Dedifferentiated amniotic fluid mesenchymal stem cell (primary cell): ENCODE data around the gene G6PD.
"Not testable (repeated sequence)": the region's sequence is repeated elsewhere in the genome, so short reads cannot be mapped to it uniquely, and the experiment has no call there.

Source experiments
- DNase-seq: peaks from one replicate; pipeline ENCODE4 v3.0.0-alpha.2; 2016; ENCODE audit errors: extremely low spot score

G6PD gene

DNA sequence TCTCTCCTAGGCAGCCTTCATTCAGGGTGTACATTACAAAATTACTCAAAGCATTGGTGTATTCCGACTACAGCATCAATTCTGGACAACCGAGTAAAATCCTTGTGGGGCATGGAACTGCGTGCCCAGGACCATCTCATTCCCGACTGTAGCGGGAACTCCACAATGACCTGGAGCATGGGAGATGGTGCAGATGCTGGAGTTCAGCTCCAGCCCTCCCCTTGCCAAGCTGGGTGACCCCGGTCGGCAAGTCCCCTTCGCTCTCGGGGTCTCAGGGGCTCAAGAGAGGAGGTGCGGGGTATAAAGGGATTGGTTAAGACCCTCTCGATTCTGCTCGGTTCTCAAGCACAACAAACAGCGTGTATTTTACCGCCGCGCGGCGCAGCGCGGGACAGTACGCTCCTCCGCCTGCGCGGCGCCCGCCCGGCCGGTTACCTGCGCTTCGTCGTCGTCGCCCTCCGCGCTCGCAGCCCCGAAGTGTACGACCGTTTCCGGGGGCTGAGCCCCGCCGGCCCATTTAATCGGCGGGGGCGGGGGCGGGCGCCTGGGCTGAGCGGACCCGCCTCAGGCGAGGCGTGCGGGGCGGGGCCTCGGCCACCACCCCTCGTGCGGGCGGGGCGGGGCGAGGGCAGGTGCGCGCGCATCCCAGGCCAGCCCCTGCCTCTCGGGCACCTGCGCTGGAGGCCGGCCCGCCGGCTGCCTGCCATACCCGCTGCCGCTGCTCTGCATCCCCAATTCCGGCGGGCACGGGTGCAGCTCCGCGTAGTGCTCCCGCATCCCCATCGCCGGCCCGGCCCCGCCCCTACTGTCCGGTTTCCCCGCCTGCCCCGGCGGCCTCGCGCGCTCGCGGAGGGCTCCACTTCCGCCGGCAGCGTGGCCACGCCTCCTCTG, at the start of gene G6PD:
Gene G6PD, minus strand, starts transcription at position 493 of the 891 bp plus-strand sequence. CDS start 691 bp downstream, outside the sequence.
- no peak for DNase-seq

DNA sequence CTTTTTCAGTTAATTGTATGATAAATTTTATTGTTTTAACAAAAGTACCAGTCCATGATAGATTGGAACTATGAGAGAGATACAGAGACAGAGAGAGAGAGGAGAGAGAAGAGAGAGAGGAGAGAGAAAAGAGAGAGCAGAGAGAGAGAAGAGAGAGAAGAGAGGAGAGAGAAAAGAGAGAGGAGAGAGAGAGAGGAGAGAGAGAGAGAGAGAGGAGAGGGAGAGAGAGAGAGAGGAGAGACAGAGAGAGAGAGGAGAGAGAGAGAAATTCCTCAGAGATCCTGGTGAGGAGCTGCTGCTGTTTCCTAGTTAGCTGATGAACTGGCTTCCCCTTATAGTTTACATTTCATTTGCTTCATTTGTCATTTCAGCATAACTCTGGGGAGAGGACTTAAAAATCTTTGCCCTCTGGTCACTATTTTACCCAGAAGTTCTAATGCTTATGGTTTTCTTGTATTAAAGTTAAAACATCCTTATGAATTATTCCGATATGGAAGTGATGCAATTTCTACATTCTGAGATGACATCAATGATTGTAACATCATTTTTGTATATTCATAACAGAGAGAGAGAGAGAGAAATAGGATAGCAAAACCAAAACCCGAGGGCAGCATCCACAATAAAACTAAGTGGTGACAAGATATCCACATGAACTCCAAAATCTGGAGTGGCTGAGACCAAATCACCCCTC, 49.1 kb upstream of the G6PD start:
- DNase-seq, result no peak

DNA sequence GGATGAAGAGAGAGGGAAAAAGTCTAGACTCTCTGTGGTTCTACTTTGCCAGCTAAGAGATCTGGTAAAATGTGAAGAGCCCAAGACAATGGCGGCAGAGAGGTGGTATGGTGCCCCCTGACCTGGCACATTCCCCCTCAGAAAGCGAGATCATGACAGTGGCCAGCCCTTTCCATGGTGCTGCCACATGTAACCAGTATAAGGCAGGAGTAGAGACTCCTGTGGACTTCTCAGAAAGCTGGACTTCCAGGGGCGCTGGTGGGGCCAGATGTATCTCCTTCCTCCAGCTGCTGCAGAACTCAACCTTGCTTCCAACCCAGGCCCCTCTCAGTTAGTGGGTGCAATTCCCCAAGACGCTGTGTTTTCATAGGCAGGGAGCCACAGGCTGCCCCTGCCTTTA, 47.8 kb upstream of the G6PD start:
- DNase-seq, result no peak

DNA sequence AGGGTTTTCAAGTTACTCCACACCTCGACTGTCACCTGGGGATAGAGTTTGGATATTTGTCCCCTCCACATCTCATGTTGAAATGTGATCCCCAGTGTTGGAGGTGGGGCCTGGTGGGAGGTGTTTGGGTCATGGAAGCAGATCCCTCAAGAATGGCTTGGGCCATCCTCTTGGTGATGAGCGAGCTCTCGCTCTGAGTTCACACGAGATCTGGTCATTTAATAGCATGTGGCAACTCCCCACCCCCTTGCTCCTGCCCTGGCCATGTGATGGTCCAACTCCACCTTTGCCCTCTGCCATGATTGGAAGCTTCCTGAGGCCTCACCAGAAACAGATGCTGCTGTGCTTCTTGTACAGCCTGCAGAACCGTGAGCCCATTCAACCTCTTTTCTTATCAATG, 46.6 kb upstream of the G6PD start:
- DNase-seq, result no peak

DNA sequence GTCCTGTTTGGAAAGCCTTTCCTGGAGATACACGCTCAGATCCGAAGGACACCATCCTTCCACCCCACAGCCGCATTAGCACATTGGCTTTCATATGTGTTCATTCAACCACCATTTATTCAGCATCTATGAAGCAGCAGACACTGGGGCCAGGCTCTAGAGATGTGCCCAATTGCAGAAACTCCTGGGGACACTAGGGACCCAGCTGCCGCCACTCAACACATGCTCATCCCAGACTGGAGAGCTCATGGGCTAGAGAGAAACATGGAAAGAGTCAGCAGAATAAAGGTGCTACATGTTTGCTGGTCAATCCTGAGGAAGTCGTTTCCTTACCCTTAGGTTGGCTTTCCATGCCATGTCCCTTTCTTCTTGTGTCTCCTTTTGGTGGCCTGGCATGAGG, 45.9 kb upstream of the G6PD start:
- DNase-seq, result no peak

GRCh38 chrX:154590415-154590814, 43.8 kb upstream of the G6PD start:
- not testable (repeated sequence) for DNase-seq

- DNase-seq, result not testable (repeated sequence)
These were observed 38.0 kb upstream of the G6PD start, which contains the start of gene CTAG1A for GRCh38 chrX:154584585-154585183. Gene CTAG1A, plus strand, starts transcription at chrX:154585133. Its CDS starts 74 bp downstream, at chrX:154585207.

DNA sequence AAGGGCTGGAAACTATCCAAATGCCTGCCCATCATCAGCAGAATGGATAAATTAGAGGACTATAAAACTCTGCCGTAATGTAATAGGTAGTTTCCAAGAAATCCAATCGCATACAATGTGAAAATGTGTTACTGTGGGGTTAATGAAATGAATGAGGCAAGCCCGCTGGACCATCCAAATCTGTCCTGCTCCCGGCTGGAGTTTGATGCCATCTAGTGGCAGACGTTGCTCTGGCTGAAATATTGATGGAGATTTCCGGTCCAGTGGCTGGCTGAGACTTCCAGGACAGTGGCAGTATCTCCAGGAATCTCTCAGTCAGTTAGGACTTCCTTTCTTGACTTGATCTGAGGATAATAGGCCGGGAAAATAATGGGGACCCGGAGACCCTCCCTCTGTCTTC, 36.3 kb upstream of the G6PD start:
- not testable (repeated sequence) for DNase-seq

DNA sequence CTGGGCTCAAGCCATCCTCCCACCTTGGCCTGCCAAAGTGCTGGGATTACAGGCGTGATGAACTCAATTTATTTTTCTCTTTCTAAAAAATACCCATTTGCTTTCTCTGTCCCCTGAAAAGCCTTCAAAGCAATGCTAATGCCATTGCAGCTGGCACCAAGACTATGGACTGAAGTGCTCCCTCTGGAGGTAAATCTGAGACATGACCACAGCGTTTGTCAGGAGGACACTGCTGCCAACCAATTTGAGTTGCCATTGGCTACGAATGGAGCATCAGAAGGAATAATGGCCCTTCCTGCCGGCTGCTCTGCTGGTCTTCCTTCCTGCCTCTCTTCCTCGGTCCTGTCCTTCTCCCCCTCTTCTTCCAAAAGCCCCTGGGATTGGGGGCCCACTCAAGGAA, 28.4 kb upstream of the G6PD start:
- not testable (repeated sequence) for DNase-seq

DNA sequence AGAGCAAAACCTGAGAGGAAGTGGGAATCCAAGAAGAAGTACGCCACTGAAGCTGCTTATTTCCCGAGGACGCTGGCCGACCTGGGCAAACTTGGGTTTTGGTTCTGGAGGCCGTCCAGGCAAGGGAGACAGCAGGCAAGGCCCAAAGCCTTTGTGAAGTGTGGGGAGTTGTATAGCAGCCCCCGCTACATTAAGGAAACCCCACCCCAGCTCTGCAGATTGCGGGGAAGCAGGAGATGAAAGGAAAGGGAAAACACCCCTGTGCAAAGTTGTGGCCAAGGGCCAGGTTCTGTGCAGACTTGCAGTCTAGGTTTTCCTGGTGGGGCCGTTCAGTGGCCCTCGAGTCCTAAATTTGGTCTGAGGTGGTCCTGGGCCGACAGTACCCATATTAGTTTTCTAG, 26.4 kb upstream of the G6PD start:
- not testable (repeated sequence) for DNase-seq

DNA sequence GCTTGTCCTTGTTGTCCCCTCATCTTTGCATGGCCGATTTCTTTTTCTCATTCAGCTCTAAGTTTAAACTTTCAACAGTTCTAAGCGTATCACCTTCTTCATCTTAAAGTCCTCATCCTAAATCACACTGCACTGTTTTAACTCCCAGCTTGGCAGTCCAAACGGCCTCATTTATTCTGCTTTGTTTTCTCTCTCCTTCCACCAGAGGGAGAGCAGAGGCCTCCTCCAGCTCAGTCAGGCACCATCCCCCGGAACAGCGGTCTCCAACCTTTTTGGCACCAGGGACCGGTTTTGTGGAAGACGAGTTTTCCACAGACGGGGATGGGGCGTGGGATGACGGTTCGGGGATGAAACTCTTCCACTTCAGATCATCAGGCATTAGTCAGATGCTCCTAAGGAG, 23.7 kb upstream of the G6PD start:
- not testable (repeated sequence) for DNase-seq

GRCh38 chrX:154562295-154562694, 15.6 kb upstream of the G6PD start:
- not testable (repeated sequence) for DNase-seq

- not testable (repeated sequence) for DNase-seq
These were observed 13.7 kb upstream of the G6PD start for GRCh38 chrX:154560326-154560725.

DNA sequence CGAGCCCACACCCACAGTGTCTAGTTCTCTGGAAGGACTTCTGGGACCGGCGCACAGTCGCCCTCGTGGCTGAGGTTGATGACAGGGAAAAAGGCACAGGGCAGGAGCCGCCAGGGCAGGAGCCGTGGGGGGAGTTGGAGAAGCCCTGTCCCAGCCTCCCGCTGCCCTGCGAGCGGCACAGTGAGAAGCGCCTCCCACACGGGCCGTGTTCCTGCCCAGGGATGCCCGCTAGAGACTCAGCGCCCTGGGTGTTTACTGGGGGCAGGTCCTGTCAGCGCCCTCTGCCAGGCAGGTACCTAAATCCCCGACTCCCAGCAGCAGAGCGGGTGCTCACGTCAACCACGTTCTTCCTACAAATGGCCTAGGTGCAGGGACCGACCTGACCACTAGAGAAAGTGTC, 12.2 kb upstream of the G6PD start:
- not testable (repeated sequence) for DNase-seq

GRCh38 chrX:154558060-154558690, 11.5 kb upstream of the G6PD start:
- not testable (repeated sequence) for DNase-seq

DNA sequence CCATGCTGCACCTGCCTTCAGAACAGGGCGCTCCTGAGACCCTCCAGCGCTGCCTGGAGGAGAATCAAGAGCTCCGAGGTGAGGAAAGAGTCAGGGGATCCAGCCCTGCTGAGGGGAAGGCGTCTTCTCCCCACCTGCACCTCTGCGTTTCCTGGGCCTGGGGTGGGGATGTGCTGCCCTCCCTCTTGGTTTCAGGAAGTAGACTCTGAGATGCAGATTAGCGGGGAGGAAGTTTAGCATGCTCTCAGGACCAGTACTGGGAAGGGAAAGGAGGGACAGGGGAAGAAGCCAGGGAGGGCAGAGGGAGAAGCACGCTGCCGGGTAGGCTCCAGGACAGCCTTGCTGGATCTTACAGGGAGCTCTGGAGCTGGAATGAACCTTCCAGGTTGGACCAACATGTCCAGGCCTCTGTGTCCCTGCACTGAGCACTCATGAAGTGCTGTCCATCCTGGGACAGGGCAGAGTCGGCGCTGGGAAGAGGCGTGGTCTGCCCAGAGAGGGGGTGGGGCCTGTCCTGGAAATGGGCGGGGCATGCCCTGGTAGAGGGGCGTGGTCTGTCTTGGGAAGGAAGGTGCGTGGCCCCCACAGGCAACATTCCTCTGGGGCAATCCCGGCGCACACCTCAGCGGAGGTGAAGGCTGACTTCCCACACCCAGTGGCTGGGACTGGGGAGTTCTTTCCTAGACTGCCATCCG, 5.6 kb upstream of the G6PD start:
- DNase-seq, result not testable (repeated sequence)

DNA sequence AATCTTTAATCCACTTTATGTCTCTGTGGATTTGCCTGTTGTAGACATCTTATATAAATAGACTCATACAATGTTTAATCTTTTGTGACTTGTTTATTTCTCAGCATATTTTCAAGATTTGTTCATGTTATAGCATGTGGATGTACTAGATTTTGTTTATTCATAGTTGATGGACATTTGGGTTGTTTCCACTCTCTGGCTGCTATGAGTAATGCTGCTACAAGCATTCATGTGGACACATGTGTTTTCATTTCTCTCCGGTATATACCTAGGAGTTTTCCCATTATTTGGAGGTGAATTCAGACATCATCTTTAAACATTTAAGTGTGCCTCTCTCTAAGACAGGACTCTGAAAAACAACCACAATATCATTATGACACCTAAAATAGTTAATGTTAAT, 3.1 kb upstream of the G6PD start:
- DNase-seq, result no peak

GRCh38 chrX:154548028-154548316, 1.3 kb upstream of the G6PD start:
- no peak for DNase-seq

DNA sequence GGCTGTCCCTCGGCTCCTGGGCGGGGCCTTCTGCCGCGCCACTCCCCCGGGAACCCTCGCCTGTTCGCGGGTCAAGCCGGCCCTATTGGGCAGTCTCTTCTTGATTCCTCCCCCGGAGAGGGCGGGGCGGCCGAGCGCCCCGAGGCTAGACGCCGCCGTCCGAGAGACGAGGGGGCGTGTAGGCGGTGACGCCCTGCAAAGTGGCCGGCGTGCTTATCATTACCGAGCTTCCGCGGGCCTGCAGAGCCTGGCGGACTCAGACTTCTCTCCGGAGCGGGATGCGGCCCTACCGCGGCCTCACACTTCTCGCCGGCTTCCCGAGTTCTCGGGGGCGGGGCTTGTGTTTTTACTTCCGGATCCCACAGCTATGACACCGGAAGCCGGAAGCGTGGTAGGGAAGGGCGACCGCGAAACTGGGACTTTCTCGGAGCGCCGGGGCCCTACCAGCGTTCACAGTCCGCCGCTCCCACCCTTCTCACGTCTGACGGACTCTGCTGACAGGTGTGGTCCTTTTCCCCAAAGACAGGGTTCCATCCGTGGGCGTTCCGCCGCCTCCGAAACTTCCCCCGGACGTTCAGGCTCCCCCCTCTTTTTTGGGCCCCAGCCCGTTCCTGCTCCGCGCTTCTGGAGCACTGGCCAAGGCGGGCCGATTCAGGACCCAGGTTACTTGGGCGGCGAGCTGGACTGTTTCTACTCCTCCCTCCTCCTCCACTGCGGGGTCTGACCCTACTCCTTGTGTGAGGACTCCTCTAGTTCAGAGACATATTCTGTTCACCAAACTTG, 790 bp upstream of the G6PD start, which contains the start of gene IKBKG:
Gene IKBKG, plus strand, starts transcription at position 376 of the 783 bp plus-strand sequence. CDS start 4,383 bp downstream, outside the sequence.
- peak; percentile 88 for DNase-seq

DNA sequence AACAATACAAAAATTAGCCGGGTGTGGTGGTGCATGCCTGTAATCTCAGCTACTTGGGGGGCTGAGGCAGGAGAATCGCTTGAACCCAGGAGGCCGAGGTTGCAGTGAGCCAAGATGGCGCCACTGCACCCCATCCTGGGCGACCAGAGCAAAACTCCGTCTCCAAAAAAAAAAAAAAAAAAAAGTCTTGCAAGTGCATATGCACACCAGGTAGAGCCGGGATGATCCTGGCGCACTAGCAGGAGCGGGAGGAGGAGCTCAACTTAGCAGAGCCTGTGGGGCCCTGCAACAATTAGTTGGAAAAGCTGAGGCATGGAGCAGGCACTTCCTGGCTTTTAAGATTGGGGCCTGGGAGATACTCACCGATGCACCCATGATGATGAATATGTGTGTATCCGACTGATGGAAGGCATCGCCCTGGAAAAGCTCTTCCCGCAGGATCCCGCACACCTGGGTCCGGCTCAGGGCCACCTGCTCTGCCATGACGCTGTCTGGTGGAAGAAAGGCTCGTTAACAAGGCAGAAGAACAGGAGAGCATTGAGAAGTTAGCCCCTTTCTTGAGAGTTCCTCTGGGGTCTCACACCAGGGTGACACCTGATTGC, 872 bp downstream of the G6PD start:
- no peak for DNase-seq
